ENCODE data around the gene SCUBE1. TPM values are rescaled to one million over a fixed set of nuclear protein-coding genes. Genes with fewer than 3 reads are reported as not detected.

SCUBE1 gene
- total and polyA plus RNA-seq, 11 donors: 0.04 to 0.40 (median 0.24) TPM; not detected in 1

DNA sequence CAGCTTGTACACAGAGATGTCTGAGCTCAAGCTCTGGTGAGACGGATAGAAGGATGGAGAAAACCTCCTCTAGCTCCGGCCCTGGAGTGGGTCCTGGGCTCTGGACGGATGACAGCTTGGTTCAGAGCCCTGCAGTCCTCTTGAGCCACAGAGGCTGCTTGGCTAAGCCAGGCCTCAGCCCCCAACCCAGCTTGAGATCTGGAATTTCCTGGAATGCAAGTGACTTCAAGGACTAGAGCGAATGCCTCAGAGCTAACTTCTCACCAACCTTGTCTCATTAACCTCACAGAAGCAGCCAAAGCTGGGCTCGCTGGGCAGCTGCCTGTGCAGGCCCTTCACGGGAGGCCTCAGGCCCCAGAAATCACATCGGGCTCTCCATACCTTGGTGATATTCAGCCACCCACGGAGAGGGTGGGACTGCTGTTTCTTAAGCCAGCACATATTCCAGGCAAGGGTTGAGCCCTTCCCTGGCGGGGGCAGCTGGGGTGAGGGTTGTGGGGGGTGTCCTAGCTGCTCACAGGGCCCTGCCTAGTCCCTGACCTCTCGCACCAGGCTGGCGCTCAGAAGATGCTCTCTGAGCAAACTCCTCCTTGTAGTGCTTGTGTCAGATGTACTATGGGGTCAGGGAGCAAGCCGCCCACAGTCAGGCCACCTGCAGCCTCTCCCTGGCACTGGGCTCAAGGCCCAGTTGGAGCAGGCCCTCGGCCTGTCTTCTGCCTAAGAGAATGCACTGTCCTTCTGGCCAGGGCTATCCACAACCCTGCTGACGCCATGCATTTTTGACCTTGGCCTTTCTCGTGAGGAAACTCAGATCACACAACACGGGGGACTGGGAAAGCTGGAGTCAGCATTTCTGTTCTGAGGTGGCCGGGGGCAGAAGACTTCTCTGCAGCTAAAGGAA, 82.6 kb downstream of the SCUBE1 start:
- ATAC-seq: no peak
- H3K9me3 ChIP-seq: no peaks in the 10 kb centered on the region
- TF ChIP-seq POLR2A (IDR thresholded peaks at IDR 0.05): no peak
- TF ChIP-seq, protein P1, sequence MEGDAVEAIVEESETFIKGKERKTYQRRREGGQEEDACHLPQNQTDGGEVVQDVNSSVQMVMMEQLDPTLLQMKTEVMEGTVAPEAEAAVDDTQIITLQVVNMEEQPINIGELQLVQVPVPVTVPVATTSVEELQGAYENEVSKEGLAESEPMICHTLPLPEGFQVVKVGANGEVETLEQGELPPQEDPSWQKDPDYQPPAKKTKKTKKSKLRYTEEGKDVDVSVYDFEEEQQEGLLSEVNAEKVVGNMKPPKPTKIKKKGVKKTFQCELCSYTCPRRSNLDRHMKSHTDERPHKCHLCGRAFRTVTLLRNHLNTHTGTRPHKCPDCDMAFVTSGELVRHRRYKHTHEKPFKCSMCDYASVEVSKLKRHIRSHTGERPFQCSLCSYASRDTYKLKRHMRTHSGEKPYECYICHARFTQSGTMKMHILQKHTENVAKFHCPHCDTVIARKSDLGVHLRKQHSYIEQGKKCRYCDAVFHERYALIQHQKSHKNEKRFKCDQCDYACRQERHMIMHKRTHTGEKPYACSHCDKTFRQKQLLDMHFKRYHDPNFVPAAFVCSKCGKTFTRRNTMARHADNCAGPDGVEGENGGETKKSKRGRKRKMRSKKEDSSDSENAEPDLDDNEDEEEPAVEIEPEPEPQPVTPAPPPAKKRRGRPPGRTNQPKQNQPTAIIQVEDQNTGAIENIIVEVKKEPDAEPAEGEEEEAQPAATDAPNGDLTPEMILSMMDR (IDR thresholded peaks at IDR 0.05): no peak

DNA sequence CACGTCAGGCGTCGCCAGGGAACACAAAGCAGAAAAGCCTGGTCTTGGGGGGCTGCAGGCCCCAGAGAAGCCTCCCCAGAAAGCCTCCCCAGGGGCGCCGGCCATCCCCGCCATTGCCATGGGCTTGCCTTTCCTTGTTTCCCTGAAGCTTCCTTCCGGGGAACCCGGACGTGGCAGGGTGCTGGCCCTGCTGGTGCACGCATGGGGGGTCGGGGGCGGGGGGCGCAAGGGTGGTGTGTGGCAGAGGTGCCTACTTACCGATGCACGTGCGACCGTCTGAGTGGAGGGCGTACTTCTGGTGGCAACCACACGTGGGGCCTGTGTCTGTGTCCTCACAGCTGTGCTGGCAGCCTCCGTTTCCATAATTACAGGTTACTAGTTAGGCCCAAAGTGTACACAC, 85.2 kb downstream of the SCUBE1 start:
- Histone ChIP-seq H3K27ac (peak overlapping the region in 1 of 12 donors; percentile 14), H3K27me3 (no peaks in the 10 kb centered on the region), H3K4me1 (peaks cover 0 to 13% (median 1%) of the 10 kb centered on the region in 12 donors), H3K9me3 (no peaks in the 10 kb centered on the region), H3K36me3 (no peaks in the 10 kb centered on the region), H3K4me3 (no peak overlapping the region)
- DNase-seq (no peak), ATAC-seq (no peak)
- intact Hi-C loops (cut with DNase I): loop anchor here in 1 of 10 donors (2.0 kb wide), 1 partner anchor 17 kb away; no protein-coding TSS in a partner anchor
- no peak for TF ChIP-seq POLR2A (IDR thresholded peaks at IDR 0.05)
- TF ChIP-seq, protein P1 (IDR thresholded peaks at IDR 0.05): no peak
- WGBS, 4 donors: 71 to 88% (median 76%) methylated on average over 17 to 20 of the region's 20 CpGs

More for the DNA sequence above, 82.6 kb downstream of the SCUBE1 start:
- H3K4me3 ChIP-seq: no peak overlapping the region
- peaks cover 0 to 11% (median 0%) of the 10 kb centered on the region in 9 donors for H3K27me3 ChIP-seq
- no peak overlapping the region for H3K27ac ChIP-seq
- peaks cover 3 to 31% (median 18%) of the 10 kb centered on the region in 12 donors for H3K4me1 ChIP-seq
- 84 to 92% (median 87%) methylated on average over 9 to 17 of the region's 17 CpGs for WGBS, 4 donors
- intact Hi-C loops (cut with DNase I): no loop called here
- H3K36me3 ChIP-seq: no peaks in the 10 kb centered on the region
- DNase-seq: no peak

DNA sequence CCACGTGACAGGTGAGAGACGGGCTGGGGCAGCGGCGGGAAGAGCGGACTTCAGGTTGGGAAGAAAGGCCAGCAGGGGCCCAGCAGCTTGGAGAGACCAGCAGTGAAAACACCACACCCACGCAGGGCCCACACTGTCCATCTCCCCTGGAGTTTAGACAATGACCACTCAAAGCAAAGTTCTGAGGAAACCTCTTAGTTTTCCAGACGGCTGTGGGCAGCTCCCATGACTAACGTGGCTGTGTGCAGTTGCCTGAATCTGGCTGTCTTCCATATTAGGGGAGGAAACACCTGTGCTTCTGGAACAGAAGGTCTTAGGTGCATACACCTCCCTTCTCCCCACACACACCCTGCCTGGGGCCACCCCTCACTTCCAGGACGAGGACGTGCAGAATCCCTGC, 85.6 kb downstream of the SCUBE1 start:
- Histone ChIP-seq H3K4me1 (peaks cover 0 to 13% (median 0%) of the 10 kb centered on the region in 12 donors), H3K27ac (peak overlapping the region in 1 of 12 donors; percentile 14), H3K9me3 (no peaks in the 10 kb centered on the region), H3K4me3 (no peak overlapping the region), H3K36me3 (no peaks in the 10 kb centered on the region), H3K27me3 (no peaks in the 10 kb centered on the region)
- ATAC-seq (peak in 2 of 4 donors; percentile 21 to 56), DNase-seq (no peak)
- no peak for TF ChIP-seq POLR2A (IDR thresholded peaks at IDR 0.05)
- TF ChIP-seq, protein P1 (IDR thresholded peaks at IDR 0.05): no peak
- WGBS, 4 donors: 59 to 71% (median 63%) methylated on average over 10 of the region's 10 CpGs
- intact Hi-C loops (cut with DNase I): no loop called here

- H3K36me3 ChIP-seq: no peaks in the 10 kb centered on the region
- no peaks in the 10 kb centered on the region for H3K9me3 ChIP-seq
- TF ChIP-seq, protein P1 (IDR thresholded peaks at IDR 0.05): no peak
- no peak for TF ChIP-seq POLR2A (IDR thresholded peaks at IDR 0.05)
- H3K27ac ChIP-seq: no peak overlapping the region
- ATAC-seq (peak in 1 of 4 donors; percentile 29), DNase-seq (no peak)
- no peaks in the 10 kb centered on the region for H3K27me3 ChIP-seq
- intact Hi-C loops (cut with DNase I): no loop called here
- H3K4me1 ChIP-seq: peaks cover 0 to 13% (median 0%) of the 10 kb centered on the region in 12 donors
- 52 to 64% (median 59%) methylated on average over 8 of the region's 8 CpGs for WGBS, 4 donors
- no peak overlapping the region for H3K4me3 ChIP-seq
Observed at GRCh38 chr22:43256976-43257545, 86.1 kb downstream of the SCUBE1 start.
